ENCODE measurements around the gene TVP23C.
"Not testable (repeated sequence)": the region's sequence is repeated elsewhere in the genome, so short reads cannot be mapped to it uniquely, and the experiment has no call there.

DNA sequence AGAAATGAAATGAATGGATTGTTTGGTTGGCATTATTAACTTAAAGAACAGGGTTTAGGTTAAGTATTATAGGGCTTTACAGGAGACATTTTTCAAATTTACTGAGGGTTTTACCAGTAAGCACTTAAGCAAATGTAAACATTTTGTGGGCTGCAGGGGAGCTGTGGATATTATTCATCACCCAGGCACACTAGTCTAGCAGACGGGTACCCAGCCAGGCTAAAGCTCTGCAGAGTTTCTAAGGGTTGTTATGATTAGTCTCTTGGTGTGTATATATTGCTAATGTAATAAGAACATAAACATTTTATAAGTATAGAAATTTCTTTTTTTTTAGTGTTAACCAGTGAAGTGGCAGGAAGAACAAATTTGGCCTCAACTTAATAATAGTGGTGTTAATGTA, 13.6 kb upstream of the TVP23C start:
- TF ChIP-seq CTCF, POLR2A (IDR thresholded peaks at IDR 0.05): not testable (repeated sequence)

All from adrenal gland (tissue), 5 donors.